Measurements from ENCODE around the gene COPS3. TPM values are rescaled to one million over a fixed set of nuclear protein-coding genes. Genes with fewer than 3 reads are reported as not detected.

COPS3 gene
- total RNA-seq, 1 donor from 2014 or later: 63.5 TPM

DNA sequence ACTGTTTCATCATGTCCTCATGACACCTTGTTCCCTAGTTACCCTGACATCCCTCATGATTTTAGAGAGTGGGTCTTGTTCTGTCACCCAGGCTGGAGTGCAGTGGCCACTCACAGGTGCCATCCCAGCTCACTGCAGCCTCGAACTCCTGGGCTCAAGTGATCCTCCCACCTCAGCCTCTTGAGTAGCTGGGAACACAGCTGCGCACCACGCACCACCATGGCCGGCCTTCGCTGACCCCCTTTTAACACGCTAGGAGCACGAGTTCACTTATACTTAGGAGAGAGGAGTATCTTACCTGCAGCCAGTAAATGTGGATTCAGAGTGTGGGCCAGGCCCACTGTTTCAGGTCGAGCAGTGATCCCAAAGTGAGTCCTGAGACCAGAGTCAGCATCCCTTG lies 43.6 kb upstream of the COPS3 start:
- H3K9me3 Mint-ChIP-seq: no peaks in the 10 kb centered on the region
- no peak overlapping the region for H3K4me3 Mint-ChIP-seq
- H3K4me1 Mint-ChIP-seq: no peaks in the 10 kb centered on the region
- no peaks in the 10 kb centered on the region for H3K27me3 Mint-ChIP-seq (ENCODE audit: low read depth)
- TF ChIP-seq, protein P1, sequence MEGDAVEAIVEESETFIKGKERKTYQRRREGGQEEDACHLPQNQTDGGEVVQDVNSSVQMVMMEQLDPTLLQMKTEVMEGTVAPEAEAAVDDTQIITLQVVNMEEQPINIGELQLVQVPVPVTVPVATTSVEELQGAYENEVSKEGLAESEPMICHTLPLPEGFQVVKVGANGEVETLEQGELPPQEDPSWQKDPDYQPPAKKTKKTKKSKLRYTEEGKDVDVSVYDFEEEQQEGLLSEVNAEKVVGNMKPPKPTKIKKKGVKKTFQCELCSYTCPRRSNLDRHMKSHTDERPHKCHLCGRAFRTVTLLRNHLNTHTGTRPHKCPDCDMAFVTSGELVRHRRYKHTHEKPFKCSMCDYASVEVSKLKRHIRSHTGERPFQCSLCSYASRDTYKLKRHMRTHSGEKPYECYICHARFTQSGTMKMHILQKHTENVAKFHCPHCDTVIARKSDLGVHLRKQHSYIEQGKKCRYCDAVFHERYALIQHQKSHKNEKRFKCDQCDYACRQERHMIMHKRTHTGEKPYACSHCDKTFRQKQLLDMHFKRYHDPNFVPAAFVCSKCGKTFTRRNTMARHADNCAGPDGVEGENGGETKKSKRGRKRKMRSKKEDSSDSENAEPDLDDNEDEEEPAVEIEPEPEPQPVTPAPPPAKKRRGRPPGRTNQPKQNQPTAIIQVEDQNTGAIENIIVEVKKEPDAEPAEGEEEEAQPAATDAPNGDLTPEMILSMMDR (IDR thresholded peaks at IDR 0.05; ENCODE audit: unreplicated experiment): no peak
- no peak for DNase-seq (ENCODE audit: low spot score in 2 of 2, unreplicated experiment in 2 of 2)
- H3K27ac Mint-ChIP-seq: no peak overlapping the region
- H3K36me3 Mint-ChIP-seq: no peaks in the 10 kb centered on the region

DNA sequence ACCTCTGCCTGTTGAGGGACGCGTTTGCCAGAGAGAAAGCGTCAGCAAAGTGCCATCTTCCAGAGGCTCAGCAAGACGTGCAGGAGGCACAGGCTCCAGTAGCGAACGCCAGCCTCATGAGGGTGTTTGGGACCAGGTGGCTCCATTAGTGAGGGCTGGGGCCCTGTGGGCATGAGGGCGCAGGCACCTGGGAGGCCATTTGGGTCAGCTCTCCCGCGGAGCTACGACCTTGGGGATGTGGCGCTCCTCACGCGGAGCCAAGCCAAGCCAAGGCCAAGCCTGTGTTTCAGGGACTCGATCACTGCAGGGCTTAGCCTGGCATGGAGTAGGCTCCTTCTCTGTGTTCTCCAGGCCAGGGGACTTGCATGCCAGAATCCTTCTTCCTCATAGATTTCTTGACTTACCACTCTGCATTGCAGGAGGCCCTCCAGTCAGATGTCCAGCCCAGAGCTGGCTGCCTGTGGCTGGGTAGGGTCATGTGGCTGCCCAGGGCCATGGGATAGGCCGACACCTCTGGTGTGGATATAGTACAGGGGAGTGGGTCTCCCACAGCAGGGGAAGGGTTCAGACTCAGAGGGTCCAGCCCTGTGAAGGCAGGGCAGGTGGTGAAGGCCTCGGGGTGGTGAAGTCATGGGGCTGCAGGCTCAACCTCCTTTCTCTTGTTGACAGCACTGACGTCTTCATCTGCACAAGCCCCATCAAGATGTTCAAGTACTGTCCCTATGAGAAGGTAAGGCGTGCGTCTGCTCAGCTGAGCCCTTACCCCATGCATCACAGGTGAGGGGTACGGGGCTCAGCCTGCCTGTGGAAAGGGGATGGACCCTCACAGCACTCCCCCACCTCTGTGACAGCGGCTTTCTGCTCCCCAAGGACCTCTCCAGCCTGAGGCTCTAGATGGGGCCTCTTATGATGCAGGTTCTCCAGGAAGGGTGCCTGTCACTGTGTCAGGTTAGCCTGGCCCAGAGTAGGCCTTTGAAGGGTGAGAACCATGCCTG lies 41.8 kb upstream of the COPS3 start:
- H3K27ac Mint-ChIP-seq: no peak overlapping the region
- TF ChIP-seq, protein P1 (IDR thresholded peaks at IDR 0.05; ENCODE audit: unreplicated experiment): no peak
- no peaks in the 10 kb centered on the region for H3K36me3 Mint-ChIP-seq
- no peak for DNase-seq (ENCODE audit: low spot score in 2 of 2, unreplicated experiment in 2 of 2)
- H3K4me1 Mint-ChIP-seq: no peaks in the 10 kb centered on the region
- H3K4me3 Mint-ChIP-seq: no peak overlapping the region
- H3K9me3 Mint-ChIP-seq: no peaks in the 10 kb centered on the region
- H3K27me3 Mint-ChIP-seq (ENCODE audit: low read depth): no peaks in the 10 kb centered on the region

GRCh38 chr17:17321356-17322025 lies 40.4 kb upstream of the COPS3 start:
- TF ChIP-seq, protein P1 (IDR thresholded peaks at IDR 0.05; ENCODE audit: unreplicated experiment): no peak
- DNase-seq (ENCODE audit: low spot score in 2 of 2, unreplicated experiment in 2 of 2): no peak
- Mint-ChIP-seq H3K36me3 (no peaks in the 10 kb centered on the region), H3K4me1 (no peaks in the 10 kb centered on the region), H3K27me3 (ENCODE audit: low read depth) (no peaks in the 10 kb centered on the region), H3K9me3 (no peaks in the 10 kb centered on the region), H3K27ac (no peak overlapping the region), H3K4me3 (no peak overlapping the region)

DNA sequence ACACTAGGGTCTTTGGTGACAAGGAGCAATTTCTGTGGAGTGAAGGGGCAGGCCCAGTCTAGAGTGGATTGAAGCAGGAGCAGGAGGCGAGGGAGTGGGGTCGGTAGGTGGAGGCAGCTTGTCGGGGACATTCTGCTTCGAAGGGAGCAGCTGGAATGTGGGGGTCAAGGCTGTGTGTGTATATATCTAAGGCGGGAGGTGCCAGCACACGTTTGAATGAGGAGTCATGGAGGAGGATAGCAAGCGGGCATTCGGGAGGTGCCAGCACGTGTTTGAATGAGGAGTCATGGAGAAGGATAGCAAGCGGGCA lies 39.8 kb upstream of the COPS3 start:
- H3K27ac Mint-ChIP-seq: no peak overlapping the region
- TF ChIP-seq, protein P1 (IDR thresholded peaks at IDR 0.05; ENCODE audit: unreplicated experiment): no peak
- no peak overlapping the region for H3K4me3 Mint-ChIP-seq
- no peaks in the 10 kb centered on the region for H3K9me3 Mint-ChIP-seq
- no peak for DNase-seq (ENCODE audit: low spot score in 2 of 2, unreplicated experiment in 2 of 2)
- no peaks in the 10 kb centered on the region for H3K27me3 Mint-ChIP-seq (ENCODE audit: low read depth)
- H3K4me1 Mint-ChIP-seq: no peaks in the 10 kb centered on the region
- no peaks in the 10 kb centered on the region for H3K36me3 Mint-ChIP-seq

DNA sequence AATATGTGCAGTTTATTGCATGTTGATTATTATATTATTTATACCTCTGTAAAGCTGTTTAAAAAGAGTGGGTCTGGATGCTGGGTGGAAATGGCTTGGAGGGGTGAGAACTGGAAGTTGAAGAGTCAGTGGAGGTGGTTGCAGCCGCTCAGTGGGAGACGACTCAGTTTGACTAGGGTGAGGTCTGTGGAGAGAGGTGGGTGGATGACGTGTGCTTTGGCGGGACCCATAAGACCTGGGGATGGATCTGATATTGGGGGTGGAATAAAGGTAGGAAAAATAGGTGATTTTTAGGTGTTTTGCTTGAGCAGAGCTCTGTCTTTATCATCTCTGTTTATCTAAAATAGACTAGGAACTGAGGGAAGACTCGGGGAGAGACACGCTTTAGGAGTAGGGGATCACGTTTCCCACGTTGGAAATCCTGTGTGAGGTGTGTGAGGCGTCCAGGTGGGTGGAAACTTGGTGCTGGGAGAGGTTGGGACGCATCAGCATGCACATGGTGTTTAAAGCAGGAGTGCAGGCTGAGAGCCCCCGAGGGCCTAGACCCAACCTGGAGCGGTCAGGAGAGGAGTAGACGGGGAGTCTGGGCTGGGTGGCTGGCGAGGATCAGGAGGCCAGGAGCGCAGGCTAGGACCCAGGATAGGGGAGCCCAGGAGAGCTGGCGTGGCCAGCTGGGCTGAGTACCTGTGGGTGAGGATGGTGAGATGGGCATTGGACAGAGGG lies 39.3 kb upstream of the COPS3 start:
- Mint-ChIP-seq H3K27ac (no peak overlapping the region), H3K36me3 (no peaks in the 10 kb centered on the region), H3K4me1 (no peaks in the 10 kb centered on the region), H3K4me3 (no peak overlapping the region), H3K27me3 (ENCODE audit: low read depth) (no peaks in the 10 kb centered on the region), H3K9me3 (no peaks in the 10 kb centered on the region)
- TF ChIP-seq, protein P1 (IDR thresholded peaks at IDR 0.05; ENCODE audit: unreplicated experiment): no peak
- no peak for DNase-seq (ENCODE audit: low spot score in 2 of 2, unreplicated experiment in 2 of 2)
